Gastrocnemius medialis (tissue), 4 donors: ENCODE results near the gene SETBP1. TPM values are rescaled to one million over a fixed set of nuclear protein-coding genes. Genes with fewer than 3 reads are reported as not detected.

Source experiments
- ATAC-seq, 2 donors: fragments of 150-250 bp; one replicate each; pipeline ENCODE4 v1.9.1; 2016
- DNase-seq, 2 donors: peaks; one replicate each; pipeline ENCODE4 v3.0.0-alpha.2; 2019
- H3K27ac ChIP-seq, 4 donors: fragments of 200-600 bp; sonication (generic); 1 replicate in 1 of 4; 2 replicates in 3 of 4; pipeline ENCODE4 v1.5.1; 2016 to 2018; ENCODE audit warnings: mild to moderate bottlenecking in 2 of 4, moderate library complexity in 1 of 4
- H3K27me3 ChIP-seq, 3 donors: fragments of 200-600 bp; sonication (generic) in 2 of 3; 1 replicate in 1 of 3; 2 replicates in 2 of 3; pipeline versions ENCODE4 v1.5.1 to v1.6.0; 2016 to 2019; ENCODE audit warnings: mild to moderate bottlenecking in 1 of 3, moderate library complexity in 1 of 3
- H3K36me3 ChIP-seq, 2 donors: fragments of 200-600 bp; sonication (generic) in 1 of 2; one replicate each; pipeline ENCODE4 v1.5.1; 2017 to 2018
- H3K4me1 ChIP-seq, 2 donors: fragments of 200-600 bp; sonication (generic) in 1 of 2; one replicate each; pipeline ENCODE4 v1.5.1; 2016 to 2017; ENCODE audit warnings: mild to moderate bottlenecking in 2 of 2
- H3K4me3 ChIP-seq, 4 donors: fragments of 200-600 bp; sonication (generic) in 3 of 4; 1 replicate in 1 of 4; 2 replicates in 3 of 4; pipeline ENCODE4 v1.5.1; 2016 to 2019; ENCODE audit warnings: mild to moderate bottlenecking in 2 of 4
- H3K9me3 ChIP-seq, 3 donors: fragments of 200-600 bp; sonication (generic) in 2 of 3; 1 replicate in 1 of 3; 2 replicates in 2 of 3; pipeline ENCODE4 v1.5.1; 2016 to 2019
- POLR2A ChIP-seq, 2 donors: fragments of 450-650 bp; IDR thresholded peaks; one replicate each; pipeline ENCODE4 v1.6.1; 2017; ENCODE audit warnings: antibody characterized with exemption in 2 of 2, mild to moderate bottlenecking in 2 of 2, moderate library complexity in 2 of 2
- in situ Hi-C, 4 donors: fragments of 200-750 bp; cut with MboI; loops; one replicate each; pipeline versions ENCODE4 v1.15.0 to v1.8.0; 2017; ENCODE audit warnings: low sequenced_read_pairs in 4 of 4
- intact Hi-C: fragments of 100-400 bp; cut with DNase I; formaldehyde crosslinking; loops from one replicate; pipeline ENCODE4 v1.15.1; 2023; ENCODE audit warnings: low total_unique reads
- total RNA-seq, 4 donors: library from RNA; depleted of rRNA; stranded (reverse); fragments of >200 nt; gene quantifications; one replicate each; pipeline versions ENCODE4 v1.1.0 to v1.2.3, GENCODE V29; 2016
- TF ChIP-seq, protein P1 (sequence below), 5 experiments: fragments of 450-650 bp in 3 of 5; fragments of 200-600 bp in 2 of 5; sonication (generic) in 2 of 5; IDR thresholded peaks in 4 of 5; conservative IDR thresholded peaks in 1 of 5; 1 replicate in 4 of 5; 2 replicates in 1 of 5; pipeline ENCODE4 v1.5.1; 2016 to 2019; ENCODE audit warnings: antibody characterized with exemption in 5 of 5, mild to moderate bottlenecking in 3 of 5, moderate library complexity in 3 of 5

Gene SETBP1
- total RNA-seq, 4 donors from 2014 or later = 9.2 to 20.0 (median 15.3) TPM

DNA sequence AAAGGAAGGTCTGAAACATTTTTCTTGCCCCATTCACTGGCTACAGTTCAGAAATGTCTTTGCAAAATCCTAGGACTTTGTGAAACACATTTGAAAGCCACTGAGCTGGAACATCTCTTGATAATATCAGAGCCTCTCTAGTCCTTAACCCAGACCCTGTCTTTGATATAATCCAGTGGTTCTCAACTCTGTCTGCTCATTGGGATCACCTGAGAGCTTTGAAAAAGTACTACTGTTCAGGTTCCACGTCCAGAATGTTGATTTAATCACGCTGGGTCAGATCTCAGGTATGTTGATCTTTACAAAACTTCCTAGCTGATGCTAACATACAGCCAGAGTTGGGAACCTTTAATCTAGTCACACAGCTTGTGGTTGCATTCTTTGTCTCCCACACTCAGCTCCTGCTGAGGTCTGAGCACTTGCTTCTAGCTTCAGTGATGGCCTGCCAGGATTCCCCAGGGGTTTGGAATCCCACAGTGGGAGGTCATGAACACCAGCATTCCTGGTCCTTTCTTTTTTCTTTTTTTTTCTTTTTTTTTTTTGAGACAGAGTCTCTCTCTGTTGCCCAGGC, 262.7 kb downstream of the SETBP1 start:
- H3K4me1 ChIP-seq = peaks cover 26 to 36% of the 10 kb centered on the region in 2 donors
- H3K4me3 ChIP-seq = no peak overlapping the region
- no peaks in the 10 kb centered on the region for H3K27me3 ChIP-seq
- no peak overlapping the region for H3K27ac ChIP-seq
- H3K9me3 ChIP-seq = no peaks in the 10 kb centered on the region
- in situ Hi-C loops (no loop called here), intact Hi-C loops (no loop called here)
- ATAC-seq (peak; percentile 20 to 26), DNase-seq (no peak)
- no peaks in the 10 kb centered on the region for H3K36me3 ChIP-seq
- TF ChIP-seq, protein P1, sequence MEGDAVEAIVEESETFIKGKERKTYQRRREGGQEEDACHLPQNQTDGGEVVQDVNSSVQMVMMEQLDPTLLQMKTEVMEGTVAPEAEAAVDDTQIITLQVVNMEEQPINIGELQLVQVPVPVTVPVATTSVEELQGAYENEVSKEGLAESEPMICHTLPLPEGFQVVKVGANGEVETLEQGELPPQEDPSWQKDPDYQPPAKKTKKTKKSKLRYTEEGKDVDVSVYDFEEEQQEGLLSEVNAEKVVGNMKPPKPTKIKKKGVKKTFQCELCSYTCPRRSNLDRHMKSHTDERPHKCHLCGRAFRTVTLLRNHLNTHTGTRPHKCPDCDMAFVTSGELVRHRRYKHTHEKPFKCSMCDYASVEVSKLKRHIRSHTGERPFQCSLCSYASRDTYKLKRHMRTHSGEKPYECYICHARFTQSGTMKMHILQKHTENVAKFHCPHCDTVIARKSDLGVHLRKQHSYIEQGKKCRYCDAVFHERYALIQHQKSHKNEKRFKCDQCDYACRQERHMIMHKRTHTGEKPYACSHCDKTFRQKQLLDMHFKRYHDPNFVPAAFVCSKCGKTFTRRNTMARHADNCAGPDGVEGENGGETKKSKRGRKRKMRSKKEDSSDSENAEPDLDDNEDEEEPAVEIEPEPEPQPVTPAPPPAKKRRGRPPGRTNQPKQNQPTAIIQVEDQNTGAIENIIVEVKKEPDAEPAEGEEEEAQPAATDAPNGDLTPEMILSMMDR (IDR thresholded peaks at IDR 0.05 in 4 of 5, conservative IDR thresholded peaks at IDR 0.05 in 1 of 5) = no peak
- TF ChIP-seq POLR2A (IDR thresholded peaks at IDR 0.05) = no peak

DNA sequence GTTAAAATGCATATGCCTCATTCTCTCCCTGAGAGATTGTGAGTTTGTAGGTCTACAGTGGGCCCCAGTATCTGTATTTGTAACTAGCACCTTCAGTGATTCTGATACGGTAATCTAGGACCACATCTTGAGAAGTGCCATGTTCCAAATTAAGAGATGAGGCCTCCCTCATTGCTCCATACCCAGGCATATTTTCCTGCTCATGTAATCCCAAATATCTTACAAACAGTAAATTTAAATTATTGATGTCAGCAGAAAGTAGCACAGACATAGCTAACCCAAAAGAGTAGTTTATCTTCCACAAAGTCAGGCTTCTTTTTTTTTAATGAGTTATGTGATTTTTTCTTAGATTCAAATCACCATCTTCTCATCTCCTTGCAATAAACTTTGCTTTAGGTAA, 263.8 kb downstream of the SETBP1 start:
- DNase-seq (no peak), ATAC-seq (no peak)
- in situ Hi-C loops (no loop called here), intact Hi-C loops (no loop called here)
- Histone ChIP-seq H3K36me3 (no peaks in the 10 kb centered on the region), H3K9me3 (no peaks in the 10 kb centered on the region), H3K4me3 (no peak overlapping the region), H3K4me1 (peaks cover 26 to 33% of the 10 kb centered on the region in 2 donors), H3K27ac (no peak overlapping the region), H3K27me3 (no peaks in the 10 kb centered on the region)
- no peak for TF ChIP-seq POLR2A (IDR thresholded peaks at IDR 0.05)
- TF ChIP-seq, protein P1 (IDR thresholded peaks at IDR 0.05 in 4 of 5, conservative IDR thresholded peaks at IDR 0.05 in 1 of 5) = no peak

DNA sequence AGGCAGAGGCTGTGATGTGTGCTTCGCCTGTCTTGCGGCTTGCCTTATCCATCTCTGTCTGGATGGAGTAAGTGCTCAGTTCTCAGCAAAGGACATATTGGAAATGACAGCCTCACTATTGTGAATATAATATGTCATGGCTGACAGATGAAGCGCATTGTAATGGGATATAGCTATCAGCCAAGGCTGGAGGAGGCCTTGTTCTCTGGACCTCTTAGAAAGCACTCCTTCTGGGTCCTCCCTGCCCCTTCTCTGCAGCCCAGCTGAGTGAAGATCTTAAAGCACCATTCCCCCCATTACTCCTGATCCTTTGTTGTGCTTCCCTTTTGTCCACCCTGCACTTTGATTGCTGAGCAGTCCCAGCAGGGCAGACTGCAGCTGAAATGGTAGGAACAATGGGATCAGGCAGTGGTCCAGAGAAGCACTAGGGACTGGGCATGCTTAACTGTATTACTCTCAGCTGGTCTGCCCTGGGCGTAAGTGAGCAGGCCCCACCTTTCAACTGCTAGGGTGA, 265.3 kb downstream of the SETBP1 start:
- intact Hi-C loops = no loop called here
- TF ChIP-seq, protein P1 (IDR thresholded peaks at IDR 0.05 in 4 of 5, conservative IDR thresholded peaks at IDR 0.05 in 1 of 5) = no peak
- no peak for TF ChIP-seq POLR2A (IDR thresholded peaks at IDR 0.05)
- no peak for ATAC-seq

DNA sequence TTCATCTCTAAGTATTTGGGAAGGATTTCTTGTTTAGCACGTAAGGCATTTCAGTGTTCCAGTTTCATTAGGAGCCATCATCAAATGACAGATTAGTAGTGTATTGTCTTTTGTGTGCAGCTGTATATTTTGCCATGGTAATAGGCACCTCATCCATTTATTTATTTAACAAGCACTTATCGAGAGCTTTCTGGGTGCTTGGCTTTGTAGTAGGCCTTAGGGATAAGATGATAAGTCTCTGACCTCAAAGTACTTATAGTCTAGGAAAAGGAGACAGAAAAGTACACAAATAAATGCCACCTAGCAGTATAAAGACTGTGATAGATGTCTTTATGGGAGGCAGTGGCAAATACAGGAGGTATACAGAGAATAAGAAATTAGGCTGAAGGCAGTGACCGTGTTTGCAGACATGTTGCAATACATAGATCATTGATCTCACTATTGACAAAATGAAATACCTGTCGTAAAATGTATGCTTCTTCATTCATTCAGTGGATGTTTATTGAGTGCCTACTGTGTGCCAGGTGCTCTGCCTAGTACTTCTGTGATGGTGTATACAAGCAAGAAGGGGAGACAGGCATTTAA, 265.9 kb downstream of the SETBP1 start:
- DNase-seq = no peak
- intact Hi-C loops (no loop called here), in situ Hi-C loops (no loop called here)
- no peak for TF ChIP-seq POLR2A (IDR thresholded peaks at IDR 0.05)
- TF ChIP-seq, protein P1 (IDR thresholded peaks at IDR 0.05 in 4 of 5, conservative IDR thresholded peaks at IDR 0.05 in 1 of 5) = no peak
- peaks cover 22 to 28% of the 10 kb centered on the region in 2 donors for H3K4me1 ChIP-seq
- ATAC-seq = no peak
- H3K27me3 ChIP-seq = no peaks in the 10 kb centered on the region
- H3K36me3 ChIP-seq = peaks cover 0 to 4% of the 10 kb centered on the region in 2 donors
- H3K9me3 ChIP-seq = no peaks in the 10 kb centered on the region
- H3K27ac ChIP-seq = no peak overlapping the region
- no peak overlapping the region for H3K4me3 ChIP-seq

More for the DNA sequence above, 265.3 kb downstream of the SETBP1 start:
- no peak overlapping the region for H3K4me3 ChIP-seq
- peaks cover 22 to 33% of the 10 kb centered on the region in 2 donors for H3K4me1 ChIP-seq
- H3K36me3 ChIP-seq = peaks cover 0 to 4% of the 10 kb centered on the region in 2 donors
- no peak for DNase-seq
- H3K9me3 ChIP-seq = no peaks in the 10 kb centered on the region
- no peaks in the 10 kb centered on the region for H3K27me3 ChIP-seq
- H3K27ac ChIP-seq = no peak overlapping the region
- in situ Hi-C loops = no loop called here
